Breast epithelium (tissue), 4 donors: Measurements from ENCODE around the gene TGFA. TPM values are rescaled to one million over a fixed set of nuclear protein-coding genes. Genes with fewer than 3 reads are reported as not detected.

Experiments
- DNase-seq, 2 donors: peaks; one replicate each; pipeline ENCODE4 v3.0.0-alpha.2; 2019; ENCODE audit warnings: low spot score in 2 of 2
- H3K27ac ChIP-seq, 2 donors: fragments of 200-600 bp; sonication (generic) in 1 of 2; one replicate each; pipeline ENCODE4 v1.5.1; 2016 to 2019; ENCODE audit warnings: mild to moderate bottlenecking in 1 of 2
- H3K27me3 ChIP-seq, 2 donors: fragments of 200-600 bp; sonication (generic) in 1 of 2; one replicate each; pipeline versions ENCODE4 v1.5.1 to v1.6.0; 2017 to 2019; ENCODE audit warnings: control low read depth in 1 of 2, mild to moderate bottlenecking in 1 of 2
- H3K36me3 ChIP-seq: fragments of 200-600 bp; one replicate; pipeline ENCODE4 v1.5.1; 2019
- H3K4me1 ChIP-seq, 2 donors: fragments of 200-600 bp; sonication (generic); one replicate each; pipeline ENCODE4 v1.5.1; 2016 to 2019; ENCODE audit warnings: control low read depth in 1 of 2
- H3K4me3 ChIP-seq, 3 donors: fragments of 200-600 bp; sonication (generic); 1 replicate in 2 of 3; 2 replicates in 1 of 3; pipeline ENCODE4 v1.5.1; 2016 to 2019; ENCODE audit warnings: mild to moderate bottlenecking in 3 of 3, moderate library complexity in 2 of 3
- H3K9me3 ChIP-seq, 2 donors: fragments of 200-600 bp; sonication (generic) in 1 of 2; one replicate each; pipeline ENCODE4 v1.5.1; 2016 to 2019; ENCODE audit warnings: control low read depth in 1 of 2
- CTCF ChIP-seq, 3 donors: fragments of 450-650 bp; IDR thresholded peaks; one replicate each; pipeline ENCODE4 v1.5.1; 2016 to 2017; ENCODE audit warnings: antibody characterized with exemption in 3 of 3, mild to moderate bottlenecking in 3 of 3, moderate library complexity in 3 of 3
- POLR2A ChIP-seq: fragments of 450-650 bp; IDR thresholded peaks from one replicate; pipeline ENCODE4 v1.6.1; 2016; ENCODE audit warnings: antibody characterized with exemption, mild to moderate bottlenecking, moderate library complexity
- POLR2AphosphoS5 ChIP-seq, 3 donors: sonication (generic); formaldehyde crosslinking; IDR thresholded peaks; one replicate each; pipeline ENCODE4 v1.6.1; 2017; ENCODE audit warnings: antibody characterized with exemption in 3 of 3
- intact Hi-C: fragments of 100-400 bp; cut with DNase I; formaldehyde crosslinking; loops from one replicate; pipeline ENCODE4 v1.15.1; 2023; ENCODE audit warnings: low total_unique reads
- total RNA-seq, 3 donors: library from RNA; depleted of rRNA; stranded (reverse); fragments of >200 nt; gene quantifications; one replicate each; pipeline ENCODE4 v1.1.0, GENCODE V29; 2016

Gene TGFA
- total RNA-seq, 3 donors from 2014 or later: 1.1 to 16.1 (median 4.9) TPM

GRCh38 chr2:70515938-70516337 is 37.7 kb downstream of the TGFA start:
- intact Hi-C loops: no loop called here
- Histone ChIP-seq H3K4me3 (no peak overlapping the region), H3K9me3 (no peaks in the 10 kb centered on the region), H3K4me1 (no peaks in the 10 kb centered on the region), H3K36me3 (no peaks in the 10 kb centered on the region), H3K27ac (no peak overlapping the region), H3K27me3 (no peaks in the 10 kb centered on the region)
- TF ChIP-seq POLR2A (no peak), CTCF (IDR thresholded peaks at IDR 0.05) (no peak), POLR2AphosphoS5 (IDR thresholded peaks at IDR 0.05) (no peak)
- DNase-seq: no peak

GRCh38 chr2:70514612-70515055 is 39.0 kb downstream of the TGFA start:
- H3K4me1 ChIP-seq: no peaks in the 10 kb centered on the region
- H3K9me3 ChIP-seq: no peaks in the 10 kb centered on the region
- no peak overlapping the region for H3K4me3 ChIP-seq
- TF ChIP-seq POLR2A: no peak
- TF ChIP-seq CTCF (IDR thresholded peaks at IDR 0.05): no peak
- TF ChIP-seq POLR2AphosphoS5 (IDR thresholded peaks at IDR 0.05): no peak
- H3K27me3 ChIP-seq: no peaks in the 10 kb centered on the region
- intact Hi-C loops: no loop called here
- DNase-seq: peak; percentile 67 to 72
- no peak overlapping the region for H3K27ac ChIP-seq
- H3K36me3 ChIP-seq: no peaks in the 10 kb centered on the region

- Histone ChIP-seq H3K9me3 (no peaks in the 10 kb centered on the region), H3K36me3 (no peaks in the 10 kb centered on the region), H3K27me3 (no peaks in the 10 kb centered on the region), H3K27ac (no peak overlapping the region), H3K4me1 (no peaks in the 10 kb centered on the region), H3K4me3 (no peak overlapping the region)
- DNase-seq: no peak
- intact Hi-C loops: no loop called here
- TF ChIP-seq POLR2AphosphoS5 (IDR thresholded peaks at IDR 0.05) (no peak), POLR2A (no peak), CTCF (IDR thresholded peaks at IDR 0.05) (no peak)
These were observed 39.9 kb downstream of the TGFA start for GRCh38 chr2:70513738-70514137.

- TF ChIP-seq POLR2AphosphoS5 (IDR thresholded peaks at IDR 0.05) (no peak), POLR2A (no peak), CTCF (IDR thresholded peaks at IDR 0.05) (no peak)
- H3K36me3 ChIP-seq: no peaks in the 10 kb centered on the region
- H3K4me3 ChIP-seq: no peak overlapping the region
- DNase-seq: no peak
- no peaks in the 10 kb centered on the region for H3K27me3 ChIP-seq
- intact Hi-C loops: no loop called here
- no peaks in the 10 kb centered on the region for H3K4me1 ChIP-seq
- H3K9me3 ChIP-seq: no peaks in the 10 kb centered on the region
- H3K27ac ChIP-seq: no peak overlapping the region
These were observed 41.5 kb downstream of the TGFA start for GRCh38 chr2:70511971-70512729.

- intact Hi-C loops: no loop called here
- no peak for TF ChIP-seq CTCF (IDR thresholded peaks at IDR 0.05)
- TF ChIP-seq POLR2A: no peak
- TF ChIP-seq POLR2AphosphoS5 (IDR thresholded peaks at IDR 0.05): no peak
- Histone ChIP-seq H3K27me3 (no peaks in the 10 kb centered on the region), H3K27ac (no peak overlapping the region), H3K4me1 (no peaks in the 10 kb centered on the region), H3K9me3 (no peaks in the 10 kb centered on the region), H3K4me3 (no peak overlapping the region), H3K36me3 (no peaks in the 10 kb centered on the region)
- DNase-seq: no peak
These were observed 43.3 kb downstream of the TGFA start for GRCh38 chr2:70510313-70510712.
